ENCODE measurements around the gene COL18A1. TPM values are rescaled to one million over a fixed set of nuclear protein-coding genes. Genes with fewer than 3 reads are reported as not detected.

The COL18A1 gene
- total RNA-seq, 2 donors from 2014 or later: 117 to 134 TPM

DNA sequence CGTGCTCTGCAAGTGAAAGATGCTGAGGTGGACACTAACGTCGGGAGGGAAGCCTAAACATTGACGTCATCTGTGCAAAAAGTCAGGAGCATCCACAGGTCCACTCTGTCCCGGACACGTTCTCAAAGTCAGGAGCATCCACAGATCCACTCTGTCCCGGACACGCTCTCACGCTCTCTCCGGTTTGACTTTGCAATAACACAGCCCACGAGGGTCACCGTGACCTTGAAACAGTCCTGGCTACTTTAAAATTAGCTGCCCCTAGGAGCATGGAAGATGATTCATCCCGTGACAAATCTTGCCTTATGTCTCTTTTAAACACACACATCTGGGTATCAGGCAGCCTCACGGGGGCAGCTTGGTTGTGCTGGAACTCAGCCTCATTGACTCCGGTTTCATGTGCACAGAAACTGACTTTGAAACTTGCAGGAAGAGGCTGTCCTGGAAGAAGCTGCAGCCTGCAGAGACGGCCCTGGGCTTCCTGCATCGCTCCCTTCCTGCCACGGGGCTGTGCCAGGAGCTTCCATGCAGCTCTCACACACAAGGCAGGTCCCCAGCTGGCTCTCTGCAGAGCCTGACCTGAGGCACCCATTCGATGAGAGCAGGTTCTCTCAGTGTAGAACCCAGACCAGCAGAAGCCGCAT lies 18.1 kb upstream of the COL18A1 start:
- DNase-seq (ENCODE audit: low spot score): peak; percentile 80
- Histone ChIP-seq H3K27me3 (no peaks in the 10 kb centered on the region), H3K27ac (peak overlapping the region; percentile 21 to 39), H3K4me3 (no peak overlapping the region), H3K36me3 (no peaks in the 10 kb centered on the region), H3K4me1 (peaks cover 0 to 17% of the 10 kb centered on the region in 2 donors), H3K9me3 (no peaks in the 10 kb centered on the region)
- TF ChIP-seq, protein P1, sequence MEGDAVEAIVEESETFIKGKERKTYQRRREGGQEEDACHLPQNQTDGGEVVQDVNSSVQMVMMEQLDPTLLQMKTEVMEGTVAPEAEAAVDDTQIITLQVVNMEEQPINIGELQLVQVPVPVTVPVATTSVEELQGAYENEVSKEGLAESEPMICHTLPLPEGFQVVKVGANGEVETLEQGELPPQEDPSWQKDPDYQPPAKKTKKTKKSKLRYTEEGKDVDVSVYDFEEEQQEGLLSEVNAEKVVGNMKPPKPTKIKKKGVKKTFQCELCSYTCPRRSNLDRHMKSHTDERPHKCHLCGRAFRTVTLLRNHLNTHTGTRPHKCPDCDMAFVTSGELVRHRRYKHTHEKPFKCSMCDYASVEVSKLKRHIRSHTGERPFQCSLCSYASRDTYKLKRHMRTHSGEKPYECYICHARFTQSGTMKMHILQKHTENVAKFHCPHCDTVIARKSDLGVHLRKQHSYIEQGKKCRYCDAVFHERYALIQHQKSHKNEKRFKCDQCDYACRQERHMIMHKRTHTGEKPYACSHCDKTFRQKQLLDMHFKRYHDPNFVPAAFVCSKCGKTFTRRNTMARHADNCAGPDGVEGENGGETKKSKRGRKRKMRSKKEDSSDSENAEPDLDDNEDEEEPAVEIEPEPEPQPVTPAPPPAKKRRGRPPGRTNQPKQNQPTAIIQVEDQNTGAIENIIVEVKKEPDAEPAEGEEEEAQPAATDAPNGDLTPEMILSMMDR (IDR thresholded peaks at IDR 0.05): peak in 1 of 2 donors; percentile 50

DNA sequence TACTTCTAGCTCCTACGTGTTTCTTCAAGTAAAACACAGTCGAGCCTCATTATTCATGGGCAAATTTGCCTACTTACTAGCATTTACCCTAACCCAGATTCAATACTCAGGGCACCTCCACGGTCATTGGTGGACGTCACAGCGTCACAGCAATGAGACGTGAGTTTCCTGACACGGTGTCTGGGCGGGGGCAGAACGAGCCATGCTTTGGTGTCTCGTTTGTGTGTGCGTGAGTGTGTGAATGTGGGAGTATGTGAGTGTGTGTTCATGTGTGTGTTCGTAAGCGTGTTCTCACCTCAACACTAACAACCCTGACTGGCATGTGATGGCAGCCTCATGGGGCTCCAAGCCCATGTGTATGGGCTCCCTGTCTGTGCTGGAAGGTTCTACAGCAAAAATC lies 17.5 kb upstream of the COL18A1 start:
- Histone ChIP-seq H3K36me3 (no peaks in the 10 kb centered on the region), H3K27ac (peak overlapping the region; percentile 21 to 39), H3K4me3 (no peak overlapping the region), H3K4me1 (peaks cover 0 to 17% of the 10 kb centered on the region in 2 donors), H3K9me3 (no peaks in the 10 kb centered on the region), H3K27me3 (no peaks in the 10 kb centered on the region)
- TF ChIP-seq, protein P1 (IDR thresholded peaks at IDR 0.05): no peak
- no peak for DNase-seq (ENCODE audit: low spot score)

DNA sequence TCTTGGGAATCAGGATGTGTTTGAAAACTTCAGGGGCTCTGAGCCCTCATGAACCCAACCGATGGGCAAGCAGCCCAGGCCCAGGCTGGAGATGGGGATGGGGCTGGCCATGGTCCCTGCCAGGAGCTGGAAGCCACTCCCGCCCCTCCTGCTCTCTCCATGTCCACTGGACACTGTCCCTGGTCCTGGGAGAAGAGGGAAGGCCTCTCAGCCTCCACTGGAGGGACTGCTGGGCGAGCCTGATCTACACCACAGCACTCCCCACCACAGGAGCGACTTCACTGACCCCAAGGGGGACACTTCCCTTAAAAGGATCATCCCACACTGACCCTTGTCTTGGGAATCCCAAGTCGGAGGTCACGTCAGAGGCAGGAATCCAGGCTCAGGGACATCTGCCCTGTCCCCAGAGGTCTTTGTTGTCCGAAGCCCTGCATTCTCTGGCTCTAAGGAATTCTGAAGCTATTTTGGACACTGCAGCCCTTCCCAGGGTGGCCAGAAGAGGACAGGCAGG lies 16.9 kb upstream of the COL18A1 start:
- no peak for DNase-seq (ENCODE audit: low spot score)
- H3K27ac ChIP-seq: peak overlapping the region; percentile 13 to 21
- no peaks in the 10 kb centered on the region for H3K36me3 ChIP-seq
- TF ChIP-seq, protein P1 (IDR thresholded peaks at IDR 0.05): no peak
- no peak overlapping the region for H3K4me3 ChIP-seq
- peaks cover 0 to 17% of the 10 kb centered on the region in 2 donors for H3K4me1 ChIP-seq
- H3K9me3 ChIP-seq: no peaks in the 10 kb centered on the region
- no peaks in the 10 kb centered on the region for H3K27me3 ChIP-seq

DNA sequence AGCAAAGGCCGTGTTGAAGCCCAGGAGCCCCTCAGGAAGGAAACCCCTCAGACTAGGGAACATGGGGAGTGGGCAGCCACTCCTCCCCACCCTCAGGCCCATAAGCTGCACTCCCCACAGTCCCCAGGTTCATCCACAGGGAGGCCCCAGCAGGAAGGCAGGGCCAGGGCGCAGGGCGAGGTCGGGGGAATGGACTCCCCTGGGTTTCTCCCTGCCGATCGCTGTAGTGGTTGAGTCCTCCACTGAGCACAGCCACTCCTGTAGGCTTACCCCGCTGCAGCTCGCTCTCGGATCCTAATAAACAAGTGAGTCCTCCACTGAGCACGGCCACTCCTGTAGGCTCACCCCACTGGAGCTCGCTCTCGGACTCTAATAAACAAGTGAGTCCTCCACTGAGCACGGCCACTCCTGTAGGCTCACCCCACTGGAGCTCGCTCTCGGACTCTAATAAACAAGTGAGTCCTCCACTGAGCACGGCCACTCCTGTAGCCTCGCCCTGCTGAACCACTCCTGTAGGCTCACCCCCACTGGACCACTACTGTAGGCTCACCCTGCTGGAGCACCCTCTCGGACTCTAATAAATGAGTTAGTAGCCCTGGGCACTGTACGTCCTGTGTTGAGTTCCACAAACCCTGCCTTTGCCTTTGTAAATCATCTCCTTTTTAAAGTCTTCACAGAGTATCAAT lies 16.2 kb upstream of the COL18A1 start:
- H3K4me1 ChIP-seq: peaks cover 0 to 17% of the 10 kb centered on the region in 2 donors
- no peak overlapping the region for H3K4me3 ChIP-seq
- H3K27ac ChIP-seq: peak overlapping the region; percentile 13 to 23
- DNase-seq (ENCODE audit: low spot score): no peak
- TF ChIP-seq, protein P1 (IDR thresholded peaks at IDR 0.05): no peak
- no peaks in the 10 kb centered on the region for H3K27me3 ChIP-seq
- H3K36me3 ChIP-seq: no peaks in the 10 kb centered on the region
- no peaks in the 10 kb centered on the region for H3K9me3 ChIP-seq

DNA sequence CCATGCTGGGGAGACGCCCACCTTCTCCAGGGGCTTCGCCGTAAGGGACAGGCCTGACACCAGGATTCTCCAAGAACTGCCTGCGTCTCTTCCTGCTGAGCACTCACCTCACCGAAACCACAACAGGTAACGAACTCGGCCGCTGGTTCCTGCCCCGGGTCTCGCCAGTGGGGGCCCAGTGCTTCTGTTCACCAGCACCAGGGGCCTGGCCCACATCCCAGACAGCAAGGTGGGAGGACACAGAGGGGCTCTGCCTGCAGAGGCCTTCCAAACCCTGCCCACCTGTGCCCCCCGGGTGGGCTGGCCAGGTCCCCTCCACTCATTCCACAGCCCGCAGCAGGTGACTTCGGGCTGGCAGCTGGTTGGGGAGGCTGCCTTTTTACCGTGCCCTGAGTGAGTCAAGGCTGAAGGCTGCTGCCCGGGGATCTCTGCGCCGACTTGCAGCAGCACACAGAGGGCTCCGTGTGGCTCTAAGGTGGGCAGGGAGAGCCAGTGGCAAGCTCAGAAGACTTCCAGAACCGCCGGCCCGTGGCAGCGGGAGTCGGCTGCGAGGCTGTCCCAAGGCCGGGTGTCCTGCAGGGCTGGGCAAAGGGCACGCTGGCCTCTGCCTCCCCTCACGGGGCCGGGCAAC lies 14.7 kb upstream of the COL18A1 start:
- H3K36me3 ChIP-seq: no peaks in the 10 kb centered on the region
- no peak overlapping the region for H3K27ac ChIP-seq
- no peaks in the 10 kb centered on the region for H3K9me3 ChIP-seq
- H3K4me3 ChIP-seq: no peak overlapping the region
- no peak for DNase-seq (ENCODE audit: low spot score)
- peaks cover 0 to 17% of the 10 kb centered on the region in 2 donors for H3K4me1 ChIP-seq
- TF ChIP-seq, protein P1 (IDR thresholded peaks at IDR 0.05): no peak
- H3K27me3 ChIP-seq: no peaks in the 10 kb centered on the region

All from right atrium auricular region (tissue), 2 donors.